ENCODE data around the gene SUPT16H.

- TF ChIP-seq POLR2A (IDR thresholded peaks at IDR 0.05; ENCODE audit: control extremely low read depth in 1 of 2, low read depth in 2 of 2, low read length in 2 of 2) = no peak
- TF ChIP-seq EP300 (IDR thresholded peaks at IDR 0.05; ENCODE audit: borderline replicate concordance in 1 of 2, low read depth in 2 of 2, low read length in 2 of 2) = no peak
- TF ChIP-seq JUND (IDR thresholded peaks at IDR 0.05; ENCODE audit: low read length) = no peak
These were observed 81.6 kb downstream of the SUPT16H start for GRCh38 chr14:21302013-21302835.
